Measurements from ENCODE around the gene FAM131A. TPM values are rescaled to one million over a fixed set of nuclear protein-coding genes. Genes with fewer than 3 reads are reported as not detected.

Gene FAM131A
- total and polyA plus RNA-seq, 2 donors (not counting 1 experiment from before 2014, with no cell fraction given): 11.7 to 13.4 TPM

- Histone ChIP-seq H3K36me3 (replicated peaks in 1 of 2; ENCODE audit: control extremely low read depth in 1 of 2, control insufficient read depth in 1 of 2, extremely low read depth in 1 of 2, insufficient read depth in 2 of 2, low read length in 1 of 2) (peaks cover 3 to 43% of the 10 kb centered on the region in 2 experiments), H3K4me2 (replicated peaks; ENCODE audit: low read depth, low read length, poor library complexity, severe bottlenecking) (peak overlapping the region; percentile 99), H3K9me3 (ENCODE audit: control extremely low read depth in 1 of 3, control insufficient read depth in 2 of 3, insufficient read depth in 1 of 3, low read length in 2 of 3) (no peaks in the 10 kb centered on the region), H3K27me3 (replicated peaks in 1 of 4; ENCODE audit: control extremely low read depth in 1 of 4, control insufficient read depth in 3 of 4, insufficient read depth in 4 of 4, low read length in 3 of 4) (peaks cover 0 to 2% (median 0%) of the 10 kb centered on the region in 4 experiments), H3K4me1 (ENCODE audit: control insufficient read depth in 2 of 2, insufficient read depth in 2 of 2, low read length in 2 of 2) (peaks cover 12 to 17% of the 10 kb centered on the region in 2 donors), H3K27ac (ENCODE audit: low read length in 2 of 2) (peak overlapping the region; percentile 28 to 64), H3K9ac (ENCODE audit: low read length) (peak overlapping the region; percentile 89), H3K79me2 (ENCODE audit: control insufficient read depth, insufficient read depth, low read length) (peaks cover 32% of the 10 kb centered on the region), H4K20me1 (ENCODE audit: control insufficient read depth, insufficient read depth, low read length, poor library complexity, severe bottlenecking) (peaks cover 25% of the 10 kb centered on the region), H2AFZ (ENCODE audit: insufficient read depth, low read depth, low read length, poor library complexity, severe bottlenecking) (peak overlapping the region; percentile 90), H3K4me3 (ENCODE audit: control extremely low read depth in 1 of 5, extremely low read depth in 1 of 5, insufficient read depth in 1 of 5, low read depth in 2 of 5, low read length in 4 of 5) (peak overlapping the region; percentile 60 to 92 (median 74))
- Mint-ChIP-seq H3K4me1 (peaks cover 22% of the 10 kb centered on the region), H3K9me3 (ENCODE audit: insufficient read depth) (no peaks in the 10 kb centered on the region), H3K27ac (peak overlapping the region; percentile 91), H3K27me3 (peaks cover 5% of the 10 kb centered on the region), H3K4me3 (peak overlapping the region; percentile 95)
- ChIA-PET POLR2A (interaction anchor here (1.0 kb wide), 1 partner anchor 63 kb away, joined by 4 read pairs; no protein-coding TSS in a partner anchor), CTCF (interaction anchor here (0.6 to 0.9 kb wide), 2 partner anchors 12 to 186 kb away, joined by 3 read pairs; no protein-coding TSS in a partner anchor)
- TF ChIP-seq CTCF (IDR thresholded peaks at IDR 0.05) (no peak), EZH2 (IDR thresholded peaks at IDR 0.05; ENCODE audit: borderline replicate concordance, insufficient read depth, low read depth, low read length, poor library complexity, severe bottlenecking) (no peak)
- 7% methylated on average over 18 of the region's 29 CpGs for WGBS (ENCODE audit: insufficient coverage)
- intact Hi-C loops (cut with micrococcal nuclease): loop anchor here (1.0 to 5.0 kb wide), 12 partner anchors 15 to 602 kb away; partner anchors contain the start of genes ABCC5, ABCF3, AP2M1 and EEF1AKMT4
- DNase-seq (no peak), ATAC-seq (ENCODE audit: low read depth) (no peak)
These were observed 37.7 kb upstream of the FAM131A start for GRCh38 chr3:184299488-184300377.

- H4K20me1 ChIP-seq (ENCODE audit: control insufficient read depth, insufficient read depth, low read length, poor library complexity, severe bottlenecking): peaks cover 25% of the 10 kb centered on the region
- H3K9ac ChIP-seq (ENCODE audit: low read length): peak overlapping the region; percentile 89
- CTCF ChIA-PET: interaction anchor here (0.9 to 1.5 kb wide), 2 partner anchors 11 to 50 kb away, joined by 3 to 4 read pairs; partner anchors contain the start of gene EEF1AKMT4
- H3K79me2 ChIP-seq (ENCODE audit: control insufficient read depth, insufficient read depth, low read length): peaks cover 32% of the 10 kb centered on the region
- POLR2A ChIA-PET: no interaction called here
- peaks cover 3 to 46% of the 10 kb centered on the region in 2 experiments for H3K36me3 ChIP-seq (replicated peaks in 1 of 2; ENCODE audit: control extremely low read depth in 1 of 2, control insufficient read depth in 1 of 2, extremely low read depth in 1 of 2, insufficient read depth in 2 of 2, low read length in 1 of 2)
- no peak for ATAC-seq (ENCODE audit: low read depth)
- no peak overlapping the region for H3K27ac ChIP-seq (ENCODE audit: low read length in 2 of 2)
- H3K4me3 Mint-ChIP-seq: peak overlapping the region; percentile 95
- H3K4me3 ChIP-seq (ENCODE audit: control extremely low read depth in 1 of 5, extremely low read depth in 1 of 5, insufficient read depth in 1 of 5, low read depth in 2 of 5, low read length in 4 of 5): peak overlapping the region in 2 of 5 experiments; percentile 60 to 92
- H3K9me3 Mint-ChIP-seq (ENCODE audit: insufficient read depth): no peaks in the 10 kb centered on the region
- intact Hi-C loops (cut with micrococcal nuclease): no loop called here
- no peaks in the 10 kb centered on the region for H3K27me3 Mint-ChIP-seq
- peak overlapping the region; percentile 91 for H3K27ac Mint-ChIP-seq
- no peak for DNase-seq
- H3K4me1 ChIP-seq (ENCODE audit: control insufficient read depth in 2 of 2, insufficient read depth in 2 of 2, low read length in 2 of 2): peaks cover 12 to 17% of the 10 kb centered on the region in 2 donors
- TF ChIP-seq EZH2 (IDR thresholded peaks at IDR 0.05; ENCODE audit: borderline replicate concordance, insufficient read depth, low read depth, low read length, poor library complexity, severe bottlenecking) (no peak), CTCF (IDR thresholded peaks at IDR 0.05) (no peak)
- peak overlapping the region; percentile 99 for H3K4me2 ChIP-seq (replicated peaks; ENCODE audit: low read depth, low read length, poor library complexity, severe bottlenecking)
- H3K9me3 ChIP-seq (ENCODE audit: control extremely low read depth in 1 of 3, control insufficient read depth in 2 of 3, insufficient read depth in 1 of 3, low read length in 2 of 3): no peaks in the 10 kb centered on the region
- no peaks in the 10 kb centered on the region for H3K27me3 ChIP-seq (replicated peaks in 1 of 4; ENCODE audit: control extremely low read depth in 1 of 4, control insufficient read depth in 3 of 4, insufficient read depth in 4 of 4, low read length in 3 of 4)
- no peak overlapping the region for H2AFZ ChIP-seq (ENCODE audit: insufficient read depth, low read depth, low read length, poor library complexity, severe bottlenecking)
- WGBS (ENCODE audit: insufficient coverage): no CpG with 5 or more reads among the region's 3 CpGs
- H3K4me1 Mint-ChIP-seq: peaks cover 22% of the 10 kb centered on the region
These were observed 37.1 kb upstream of the FAM131A start for GRCh38 chr3:184300378-184300720.
